Thyroid gland (tissue), 4 donors: Measurements from ENCODE around the gene DTD1. TPM values are rescaled to one million over a fixed set of nuclear protein-coding genes. Genes with fewer than 3 reads are reported as not detected.

Source experiments
- DNase-seq, 2 donors: peaks; one replicate each; pipeline ENCODE4 v3.0.0-alpha.2; 2019
- H3K27ac ChIP-seq, 3 donors: fragments of 200-600 bp; sonication (generic); 1 replicate in 2 of 3; 2 replicates in 1 of 3; pipeline ENCODE4 v1.5.1; 2016 to 2019; ENCODE audit warnings: mild to moderate bottlenecking in 1 of 3, moderate library complexity in 1 of 3
- H3K27me3 ChIP-seq: fragments of 200-600 bp; sonication (generic); one replicate; pipeline ENCODE4 v1.5.1; 2019
- H3K36me3 ChIP-seq, 2 donors: fragments of 200-600 bp; sonication (generic); one replicate each; pipeline ENCODE4 v1.5.1; 2016 to 2019
- H3K4me1 ChIP-seq, 2 donors: fragments of 200-600 bp; sonication (generic); one replicate each; pipeline ENCODE4 v1.5.1; 2017 to 2019
- H3K4me3 ChIP-seq, 3 donors: fragments of 200-600 bp; sonication (generic); replicated peaks in 1 of 3; 1 replicate in 2 of 3; 2 replicates in 1 of 3; pipeline ENCODE4 v1.5.1; 2016; ENCODE audit warnings: mild to moderate bottlenecking in 1 of 3
- H3K9me3 ChIP-seq: fragments of 200-600 bp; sonication (generic); one replicate; pipeline ENCODE4 v1.5.1; 2017
- CTCF ChIP-seq, 6 experiments: fragments of 200-600 bp in 3 of 6; fragments of 450-650 bp in 3 of 6; sonication (generic) in 3 of 6; IDR thresholded peaks; one replicate each; pipeline ENCODE4 v1.5.1; 2016 to 2019; ENCODE audit warnings: antibody characterized with exemption in 6 of 6, mild to moderate bottlenecking in 2 of 6, inconsistent platforms in 1 of 6, moderate library complexity in 1 of 6
- POLR2A ChIP-seq, 2 donors: fragments of 450-650 bp; IDR thresholded peaks; one replicate each; pipeline ENCODE4 v1.6.1; 2017; ENCODE audit warnings: antibody characterized with exemption in 2 of 2, mild to moderate bottlenecking in 2 of 2, moderate library complexity in 1 of 2
- WGBS, 2 donors: methylation state at CpG; one replicate each; pipeline ENCODE4 v1.1.5; 2017; 5-methylcytosine and 5-hydroxymethylcytosine counted together
- intact Hi-C: fragments of 100-400 bp; cut with DNase I; formaldehyde crosslinking; loops from one replicate; pipeline ENCODE4 v1.15.1; 2023
- total RNA-seq, 4 donors: library from RNA; depleted of rRNA; stranded (reverse); fragments of >200 nt; gene quantifications; one replicate each; pipeline ENCODE4 v1.2.3, GENCODE V29; 2016

Gene DTD1
- total RNA-seq, 4 donors from 2014 or later: 42.7 to 57.6 (median 52.4) TPM

- intact Hi-C loops: no loop called here
- H3K4me1 ChIP-seq: peaks cover 0 to 4% of the 10 kb centered on the region in 2 donors
- 39 to 68% methylated on average over 3 of the region's 3 CpGs for WGBS, 2 donors
- H3K4me3 ChIP-seq: no peak overlapping the region
- H3K36me3 ChIP-seq: no peaks in the 10 kb centered on the region
- no peaks in the 10 kb centered on the region for H3K27me3 ChIP-seq
- DNase-seq: peak; percentile 15
- H3K27ac ChIP-seq: no peak overlapping the region
- H3K9me3 ChIP-seq: no peaks in the 10 kb centered on the region
- no peak for TF ChIP-seq CTCF (IDR thresholded peaks at IDR 0.05)
Observed at GRCh38 chr20:18719426-18719825, 131.6 kb downstream of the DTD1 start.

- Histone ChIP-seq H3K27ac (no peak overlapping the region), H3K27me3 (no peaks in the 10 kb centered on the region), H3K4me1 (peaks cover 2 to 6% of the 10 kb centered on the region in 2 donors), H3K36me3 (no peaks in the 10 kb centered on the region), H3K9me3 (no peaks in the 10 kb centered on the region), H3K4me3 (no peak overlapping the region)
- TF ChIP-seq CTCF (IDR thresholded peaks at IDR 0.05) (no peak), POLR2A (IDR thresholded peaks at IDR 0.05) (no peak)
- WGBS, 2 donors: 61 to 82% methylated on average over 6 to 9 of the region's 9 CpGs
- intact Hi-C loops: no loop called here
- no peak for DNase-seq
Observed at GRCh38 chr20:18721551-18722115, 133.8 kb downstream of the DTD1 start.

GRCh38 chr20:18722371-18722770, 134.5 kb downstream of the DTD1 start:
- H3K4me3 ChIP-seq: no peak overlapping the region
- H3K4me1 ChIP-seq: peaks cover 5 to 12% of the 10 kb centered on the region in 2 donors
- 59 to 74% methylated on average over 1 of the region's 1 CpG for WGBS, 2 donors
- H3K36me3 ChIP-seq: no peaks in the 10 kb centered on the region
- H3K9me3 ChIP-seq: no peaks in the 10 kb centered on the region
- H3K27me3 ChIP-seq: no peaks in the 10 kb centered on the region
- no peak for DNase-seq
- H3K27ac ChIP-seq: no peak overlapping the region
- intact Hi-C loops: no loop called here
- TF ChIP-seq POLR2A (IDR thresholded peaks at IDR 0.05) (no peak), CTCF (IDR thresholded peaks at IDR 0.05) (no peak)

- no peak overlapping the region for H3K4me3 ChIP-seq
- H3K27ac ChIP-seq: no peak overlapping the region
- peaks cover 5 to 17% of the 10 kb centered on the region in 2 donors for H3K4me1 ChIP-seq
- WGBS, 2 donors: 88 to 98% methylated on average over 3 of the region's 3 CpGs
- H3K36me3 ChIP-seq: no peaks in the 10 kb centered on the region
- no peaks in the 10 kb centered on the region for H3K9me3 ChIP-seq
- no peaks in the 10 kb centered on the region for H3K27me3 ChIP-seq
- intact Hi-C loops: no loop called here
- no peak for DNase-seq
- TF ChIP-seq POLR2A (IDR thresholded peaks at IDR 0.05): no peak
- TF ChIP-seq CTCF (IDR thresholded peaks at IDR 0.05): no peak
Observed at GRCh38 chr20:18724077-18724476, 136.2 kb downstream of the DTD1 start.

- TF ChIP-seq CTCF (IDR thresholded peaks at IDR 0.05) (no peak), POLR2A (IDR thresholded peaks at IDR 0.05) (no peak)
Observed at GRCh38 chr20:18724788-18725464, 137.1 kb downstream of the DTD1 start.

More at GRCh38 chr20:18724788-18725464, 137.1 kb downstream of the DTD1 start:
- intact Hi-C loops: no loop called here
- no peak for DNase-seq
- Histone ChIP-seq H3K27ac (no peak overlapping the region), H3K27me3 (no peaks in the 10 kb centered on the region), H3K4me3 (no peak overlapping the region), H3K9me3 (no peaks in the 10 kb centered on the region), H3K36me3 (no peaks in the 10 kb centered on the region), H3K4me1 (peaks cover 5 to 17% of the 10 kb centered on the region in 2 donors)
- WGBS, 2 donors: 89 to 90% methylated on average over 4 of the region's 4 CpGs
